ENCODE data around the gene TPD52L1.
"Not testable (repeated sequence)": the region's sequence is repeated elsewhere in the genome, so short reads cannot be mapped to it uniquely, and the experiment has no call there.

TPD52L1 gene

DNA sequence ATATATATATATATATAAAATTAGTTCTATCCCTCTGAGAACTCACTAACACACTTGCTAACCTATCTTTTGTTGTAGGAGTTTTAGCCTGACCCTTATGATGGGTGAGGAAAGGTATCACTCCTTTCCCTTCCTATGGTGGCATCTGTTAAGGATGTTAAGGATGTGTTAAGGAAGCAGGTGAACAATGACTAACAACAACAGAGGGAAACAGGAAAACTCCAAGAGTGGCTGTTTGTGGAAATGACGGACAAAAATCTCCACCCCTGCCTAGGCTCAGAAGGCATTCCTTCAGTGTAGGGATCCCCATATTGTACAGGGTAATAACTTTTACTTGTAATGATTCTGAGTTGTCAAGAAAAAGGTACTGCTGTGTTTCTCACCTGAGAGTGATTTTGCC lies 8.8 kb upstream of the TPD52L1 start:
- DNase-seq, result no peak

DNA sequence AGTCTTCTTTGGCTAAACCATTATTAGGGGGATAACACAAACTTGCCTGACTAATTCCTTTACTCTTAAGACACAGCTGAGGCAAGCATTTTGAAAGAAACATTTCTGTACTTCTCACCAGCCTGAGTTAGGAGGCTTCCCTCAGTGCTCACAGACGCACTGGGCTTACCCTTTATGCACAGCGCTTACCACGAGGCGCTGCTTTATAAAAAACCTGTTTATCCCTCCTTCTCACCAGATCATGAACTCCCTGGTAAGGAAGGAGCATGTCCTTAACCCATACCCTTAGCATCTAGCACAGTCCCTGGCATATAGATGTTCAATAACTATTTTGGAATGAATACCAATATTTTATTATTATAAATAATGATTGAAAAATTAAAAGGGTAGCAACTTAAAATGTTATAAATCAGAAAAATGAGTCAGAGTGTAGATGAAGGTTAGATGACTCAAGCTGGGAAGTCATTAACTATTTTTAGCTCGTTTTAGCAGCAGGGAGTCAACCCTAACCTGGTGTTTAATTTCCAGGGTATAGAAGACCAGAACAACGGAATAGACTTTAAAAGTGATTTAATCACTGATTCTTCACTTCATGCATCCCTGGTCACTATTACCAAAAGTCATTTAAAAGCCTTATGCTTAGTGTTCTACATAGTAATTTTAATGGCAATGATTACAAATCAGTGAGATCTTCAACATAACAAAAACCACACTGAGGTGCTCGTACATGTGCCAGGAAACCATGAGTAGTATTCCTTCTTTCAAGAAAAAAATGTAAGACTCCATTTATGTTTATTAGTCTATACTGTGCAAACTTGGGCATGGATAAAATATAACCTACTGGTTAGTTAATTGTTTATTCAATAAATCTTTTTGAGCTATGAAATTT lies 4.1 kb upstream of the TPD52L1 start:
- no peak for DNase-seq

DNA sequence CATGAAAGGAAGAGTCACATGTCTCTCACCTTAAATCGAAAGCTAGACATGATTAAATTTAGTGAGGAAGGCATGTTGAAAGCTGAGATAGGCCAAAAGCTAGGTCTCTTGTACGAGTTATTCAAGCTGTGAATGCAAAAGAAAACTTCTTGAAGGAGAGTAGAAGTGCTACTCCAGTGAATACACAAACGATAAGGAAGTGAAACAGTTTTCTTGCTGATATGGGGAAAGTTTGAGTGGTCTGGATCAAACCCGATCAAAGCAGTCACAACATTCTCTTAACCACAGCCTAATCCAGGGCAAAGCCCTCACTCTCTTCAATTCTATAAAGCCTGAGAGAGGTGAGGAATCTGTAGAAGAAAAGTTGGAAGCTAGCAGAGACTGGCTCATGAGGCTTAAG lies 1.9 kb upstream of the TPD52L1 start:
- no peak for DNase-seq

DNA sequence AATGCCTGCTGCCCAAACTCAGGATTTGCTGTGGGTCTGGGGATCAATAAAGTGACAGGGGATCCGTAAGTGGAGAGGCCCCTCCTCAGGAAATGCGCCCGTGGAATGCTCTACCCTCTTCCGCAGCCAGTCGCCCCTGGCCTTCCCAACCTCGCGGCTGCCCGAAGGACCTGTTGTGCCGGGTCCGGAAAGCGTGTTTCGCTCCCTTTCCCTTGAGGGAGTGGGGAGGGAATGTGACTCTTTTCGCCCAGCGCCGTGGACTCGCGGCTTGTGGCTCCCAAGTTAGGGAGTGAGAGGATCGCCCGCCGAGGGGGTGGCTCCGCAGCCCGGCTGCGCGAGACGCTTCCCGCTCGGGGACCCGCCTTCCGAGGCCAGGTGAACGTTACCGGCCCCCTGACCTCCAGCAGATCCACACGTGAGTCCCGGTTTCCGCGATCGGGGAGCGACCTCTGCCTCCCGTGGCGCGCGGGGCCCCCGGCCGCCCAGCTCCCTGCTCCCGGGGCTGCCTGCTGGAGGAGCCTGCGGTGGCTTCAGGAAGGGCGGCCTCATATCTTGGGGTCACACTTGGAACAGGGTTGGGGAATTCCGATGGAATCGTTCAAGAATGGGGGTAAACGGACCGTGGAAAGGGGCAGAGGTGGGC lies 666 bp downstream of the TPD52L1 start:
- DNase-seq, result no peak

DNA sequence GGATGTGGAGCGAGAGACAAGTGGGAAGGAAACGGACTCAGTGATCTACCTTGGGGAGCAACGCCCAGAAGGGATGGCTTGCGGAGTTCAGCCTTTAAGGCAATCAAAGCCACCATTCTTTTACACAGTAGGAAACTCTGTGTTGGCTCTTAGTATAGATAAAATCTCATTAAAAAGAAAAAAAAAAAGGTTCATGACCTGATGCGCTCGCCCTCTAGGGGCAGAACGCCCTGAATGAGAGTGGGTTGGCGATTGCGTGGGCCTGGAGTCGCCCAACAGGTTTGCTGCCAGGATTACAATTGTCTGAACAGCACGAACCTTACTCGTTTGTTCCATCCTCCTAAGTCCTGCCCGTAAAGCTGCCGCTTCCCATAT lies 1.2 kb downstream of the TPD52L1 start:
- DNase-seq, result no peak

DNA sequence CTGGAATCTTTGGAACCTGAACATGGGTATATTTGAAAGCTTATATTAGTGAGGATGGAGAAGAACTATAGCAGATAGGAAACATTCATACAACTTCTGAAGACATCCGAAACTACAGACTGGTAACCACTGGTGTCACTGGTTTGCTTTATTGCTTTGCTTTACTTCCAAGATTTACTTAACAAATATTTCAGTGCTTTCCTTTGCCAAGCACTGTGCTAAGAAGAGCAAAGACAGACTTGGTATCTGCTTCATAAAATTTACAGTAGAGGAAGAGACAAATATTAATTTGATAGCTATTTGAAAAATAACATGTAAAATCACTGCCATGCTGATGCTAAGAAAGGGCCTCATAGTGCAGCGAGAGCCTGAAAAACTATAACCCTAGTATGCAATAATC lies 1.8 kb downstream of the TPD52L1 start:
- no peak for DNase-seq

DNA sequence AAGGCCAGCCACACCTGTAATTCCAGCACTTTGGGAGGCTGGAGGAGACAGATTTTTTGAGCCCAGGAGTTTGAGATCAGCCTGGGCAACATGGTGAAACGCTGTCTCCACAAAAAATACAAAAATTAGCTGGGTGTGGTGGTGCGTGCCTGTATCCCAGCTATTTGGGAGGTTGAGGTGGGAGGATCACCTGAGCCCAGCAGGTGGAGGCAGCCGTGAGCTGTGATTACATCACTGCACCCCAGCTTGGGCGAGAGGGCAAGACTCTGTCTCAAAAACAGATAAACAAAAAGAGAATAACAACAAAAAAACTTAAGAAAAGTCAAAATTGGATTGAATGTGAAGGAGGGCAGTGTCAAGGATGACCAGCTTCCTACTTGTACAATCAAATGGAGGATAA lies 2.9 kb downstream of the TPD52L1 start:
- DNase-seq, result no peak

DNA sequence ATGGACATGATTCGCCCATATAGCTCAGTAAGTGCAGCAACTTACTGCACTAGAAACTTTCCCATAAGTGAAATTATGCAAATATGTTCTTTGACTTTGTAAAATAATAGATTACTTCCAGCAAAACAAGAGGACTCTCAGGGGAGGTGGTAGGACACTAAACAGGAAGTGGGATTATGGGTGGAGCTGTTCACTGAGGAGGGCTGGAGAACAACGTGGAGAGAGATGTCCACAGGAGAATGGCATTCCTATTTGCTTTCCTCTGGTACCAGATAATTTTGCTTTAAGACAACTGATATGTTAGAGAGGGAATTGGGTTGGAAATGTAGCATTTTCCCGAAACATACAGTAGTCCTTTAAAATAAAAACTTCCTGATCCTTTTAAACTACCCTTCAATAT lies 3.7 kb downstream of the TPD52L1 start:
- DNase-seq, result no peak

DNA sequence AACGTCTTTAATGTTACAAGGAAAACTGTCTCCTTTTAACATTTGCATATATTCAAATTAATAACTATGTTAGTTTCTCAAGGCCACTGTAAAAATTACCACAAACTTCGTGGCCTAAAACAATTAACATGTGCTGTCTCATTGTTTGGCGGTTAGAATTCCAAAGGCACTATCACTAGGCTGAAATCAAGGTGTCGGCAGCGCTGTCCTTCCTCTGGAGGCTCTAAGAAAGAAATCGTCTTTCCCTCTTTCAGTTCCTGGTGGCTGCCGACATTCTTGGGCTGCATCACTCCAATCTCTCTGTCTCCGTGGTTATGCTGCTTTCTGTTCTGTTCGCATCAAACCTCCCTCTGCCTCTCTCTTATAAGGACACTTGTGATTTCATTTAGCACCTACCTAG lies 4.2 kb downstream of the TPD52L1 start:
- no peak for DNase-seq

DNA sequence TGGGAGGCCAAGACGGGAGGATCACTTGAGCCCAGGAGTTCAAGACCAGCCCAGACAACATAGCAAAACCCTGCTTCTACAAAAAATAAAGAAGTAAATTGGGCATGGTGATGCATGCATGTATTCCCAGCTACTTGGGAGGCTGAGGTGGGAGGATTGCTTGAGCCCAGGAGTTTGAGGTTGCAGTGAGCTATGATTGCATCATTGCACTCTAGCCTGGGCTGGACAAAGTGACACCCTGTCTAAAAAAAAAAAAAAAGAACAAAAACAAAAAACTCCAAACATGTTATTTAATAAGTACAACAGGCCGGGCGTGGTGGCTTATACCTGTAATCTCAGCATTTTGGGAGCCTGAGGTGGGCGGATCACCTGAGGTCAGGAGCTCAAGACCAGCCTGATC lies 9.8 kb downstream of the TPD52L1 start:
- DNase-seq, result not testable (repeated sequence)

DNA sequence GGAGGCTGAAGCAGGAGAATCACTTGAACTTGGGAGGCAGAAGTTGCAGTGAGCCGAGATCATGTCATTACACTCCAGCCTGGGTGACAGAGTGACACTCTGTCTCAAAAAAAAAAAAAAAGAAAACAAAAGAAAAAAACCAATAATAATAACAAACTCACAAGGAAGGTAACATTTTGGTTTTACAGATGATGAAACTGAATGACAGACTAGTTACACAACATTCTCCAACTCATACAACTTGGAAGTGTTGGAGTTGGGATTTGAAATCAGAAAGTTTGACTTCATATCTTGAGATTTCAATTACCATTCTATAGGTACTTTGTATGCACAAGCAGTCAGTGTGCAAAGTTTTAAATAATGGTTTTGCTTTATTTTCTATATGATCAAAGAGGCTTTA lies 10.2 kb downstream of the TPD52L1 start:
- DNase-seq, result no peak

DNA sequence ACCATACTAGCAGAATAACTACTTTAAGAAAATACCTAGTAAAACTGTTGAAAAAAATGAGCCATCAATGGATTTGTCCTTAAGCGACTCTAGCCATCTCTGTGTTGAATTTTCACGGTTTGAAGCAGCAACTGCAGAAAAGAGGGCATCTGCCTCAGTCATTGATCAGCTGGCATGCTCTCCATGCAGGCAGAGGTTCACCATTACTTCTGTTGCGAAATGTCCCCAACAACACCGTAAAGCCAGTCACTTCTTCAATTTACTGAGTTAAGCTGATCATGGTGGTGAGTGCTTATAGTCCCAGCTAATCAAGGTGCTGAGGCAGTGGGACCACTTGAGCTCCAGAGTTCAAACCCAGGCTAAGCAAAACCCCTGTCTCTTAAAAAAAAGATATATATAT lies 11.1 kb downstream of the TPD52L1 start:
- no peak for DNase-seq

DNA sequence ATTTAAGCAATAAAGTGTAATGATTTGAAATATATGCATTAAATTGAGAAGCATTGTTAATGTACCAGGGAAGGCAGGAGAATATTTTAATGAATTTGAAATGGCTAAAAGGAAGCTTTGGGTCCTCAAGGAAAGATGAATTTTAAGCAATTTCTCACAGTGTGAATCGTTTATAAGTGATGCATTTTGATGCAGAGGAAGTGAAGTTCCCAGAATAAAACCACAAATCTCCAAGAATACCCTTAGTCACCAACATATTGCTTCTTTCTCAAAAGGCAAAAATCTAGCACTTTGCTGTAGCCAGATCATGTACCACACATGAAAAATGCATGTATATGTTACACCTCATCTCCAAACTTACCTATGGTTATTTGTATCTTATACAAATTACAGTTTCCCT lies 11.7 kb downstream of the TPD52L1 start:
- DNase-seq, result no peak

DNA sequence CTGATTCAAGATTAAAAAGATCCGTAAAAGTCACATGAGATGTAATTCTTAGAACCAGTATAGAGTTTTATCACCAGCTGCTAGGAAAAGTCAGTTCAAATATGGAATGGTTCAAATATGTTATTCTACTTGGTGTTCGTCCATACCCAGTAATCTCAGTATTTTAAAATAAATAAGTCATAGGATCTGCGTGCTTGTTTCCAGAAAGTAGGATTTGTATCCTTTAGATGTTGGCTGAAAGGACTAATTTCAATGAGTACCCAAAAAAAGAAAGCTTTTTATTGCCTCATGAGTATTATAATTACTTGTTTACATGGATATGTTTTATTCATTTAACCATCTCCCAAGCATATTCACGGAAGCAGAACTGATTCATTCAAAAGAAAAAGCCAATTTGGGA lies 12.2 kb downstream of the TPD52L1 start:
- DNase-seq, result no peak

DNA sequence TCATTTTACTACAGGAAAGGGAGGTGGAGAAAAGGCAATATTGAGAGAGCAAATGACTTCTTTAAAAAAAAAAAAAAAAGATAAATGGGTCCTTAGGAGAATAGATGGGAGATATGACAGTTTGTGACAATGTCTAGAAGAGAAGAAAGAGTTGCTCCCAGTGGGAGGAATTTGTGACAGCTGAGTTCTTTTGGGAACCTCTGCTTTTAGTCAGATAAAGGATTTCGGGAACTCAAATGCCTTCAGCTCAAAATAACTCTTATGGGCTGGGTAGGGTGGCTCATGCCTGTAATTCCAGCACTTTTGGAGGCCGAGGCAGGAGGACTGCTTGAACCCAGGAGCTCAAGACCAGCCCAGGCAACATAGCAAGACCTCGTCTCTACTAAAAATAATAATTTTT lies 13.1 kb downstream of the TPD52L1 start:
- DNase-seq, result no peak

DNA sequence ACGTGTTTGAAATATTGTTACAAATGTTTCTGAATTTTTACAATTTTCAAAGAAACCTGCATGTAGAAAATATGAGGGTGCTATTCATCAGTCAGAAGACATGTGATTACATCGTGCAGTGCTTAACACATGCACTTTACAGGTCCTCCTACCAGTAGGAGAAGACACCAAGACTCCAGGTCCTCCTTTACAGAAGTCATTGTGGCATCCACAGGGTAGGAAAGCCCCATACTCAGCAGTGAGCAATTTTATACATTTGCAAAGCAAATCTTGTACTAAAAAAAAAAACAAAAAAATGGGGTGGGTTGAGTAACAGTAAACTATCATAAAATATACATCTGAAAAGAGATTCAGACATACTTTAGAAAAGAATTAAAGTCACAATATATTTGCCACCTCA lies 14.0 kb downstream of the TPD52L1 start:
- DNase-seq, result no peak

DNA sequence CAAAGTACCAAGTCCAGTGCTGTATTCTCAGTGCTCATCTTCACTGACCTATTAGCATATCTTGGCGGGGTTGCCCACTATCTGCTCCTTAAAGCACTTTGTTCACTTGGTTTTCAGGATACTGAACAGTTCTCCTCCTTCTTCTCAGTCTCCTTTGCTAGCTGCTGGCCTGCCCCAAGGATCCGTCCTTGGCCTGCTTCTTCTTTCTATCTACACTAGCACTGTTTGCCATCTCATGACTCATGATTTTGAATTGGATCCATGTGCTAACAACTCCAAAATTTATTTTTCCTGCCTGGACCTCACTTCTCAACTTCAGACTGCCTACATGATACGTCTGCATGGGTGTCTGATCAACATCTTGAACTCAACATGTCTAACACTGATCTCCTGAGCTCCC lies 15.5 kb downstream of the TPD52L1 start:
- DNase-seq, result no peak

DNA sequence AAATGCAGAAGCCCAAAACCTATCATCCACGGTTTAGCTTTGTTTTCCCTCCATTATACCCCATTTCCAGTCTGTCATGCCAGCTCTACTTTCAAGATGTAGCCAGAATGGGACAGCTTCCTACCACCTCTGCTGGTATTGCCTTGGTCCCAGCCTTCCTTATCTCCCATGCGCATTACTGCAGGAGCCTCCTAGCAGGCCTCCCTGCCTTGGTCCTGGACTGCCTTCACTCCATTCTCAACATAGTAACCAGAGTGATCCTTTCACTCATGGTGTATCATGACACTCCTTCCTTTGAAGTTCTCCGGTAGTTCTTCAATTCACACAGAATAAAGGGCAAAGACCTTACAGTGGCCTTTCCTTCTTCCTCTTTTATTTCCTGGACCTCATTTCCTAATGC lies 15.9 kb downstream of the TPD52L1 start:
- no peak for DNase-seq

DNA sequence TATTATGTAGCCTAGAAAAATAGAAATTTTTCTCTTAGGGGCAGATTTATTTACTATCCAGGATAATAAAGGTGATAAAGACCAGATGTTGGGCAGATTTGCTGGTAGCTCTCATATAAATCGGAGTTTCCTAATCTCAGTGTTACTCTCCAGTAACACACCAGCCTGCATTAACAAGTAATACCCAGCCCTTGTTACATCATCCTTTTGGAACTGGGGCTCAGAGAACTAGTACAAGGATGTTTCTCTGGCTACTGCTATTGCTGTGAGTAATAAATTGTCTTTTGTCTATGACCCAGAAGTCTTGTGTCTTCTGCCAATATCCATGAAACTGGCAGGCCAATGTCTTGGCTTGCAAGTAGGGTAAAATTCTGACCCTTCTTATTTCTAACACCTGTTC lies 16.8 kb downstream of the TPD52L1 start:
- no peak for DNase-seq

DNA sequence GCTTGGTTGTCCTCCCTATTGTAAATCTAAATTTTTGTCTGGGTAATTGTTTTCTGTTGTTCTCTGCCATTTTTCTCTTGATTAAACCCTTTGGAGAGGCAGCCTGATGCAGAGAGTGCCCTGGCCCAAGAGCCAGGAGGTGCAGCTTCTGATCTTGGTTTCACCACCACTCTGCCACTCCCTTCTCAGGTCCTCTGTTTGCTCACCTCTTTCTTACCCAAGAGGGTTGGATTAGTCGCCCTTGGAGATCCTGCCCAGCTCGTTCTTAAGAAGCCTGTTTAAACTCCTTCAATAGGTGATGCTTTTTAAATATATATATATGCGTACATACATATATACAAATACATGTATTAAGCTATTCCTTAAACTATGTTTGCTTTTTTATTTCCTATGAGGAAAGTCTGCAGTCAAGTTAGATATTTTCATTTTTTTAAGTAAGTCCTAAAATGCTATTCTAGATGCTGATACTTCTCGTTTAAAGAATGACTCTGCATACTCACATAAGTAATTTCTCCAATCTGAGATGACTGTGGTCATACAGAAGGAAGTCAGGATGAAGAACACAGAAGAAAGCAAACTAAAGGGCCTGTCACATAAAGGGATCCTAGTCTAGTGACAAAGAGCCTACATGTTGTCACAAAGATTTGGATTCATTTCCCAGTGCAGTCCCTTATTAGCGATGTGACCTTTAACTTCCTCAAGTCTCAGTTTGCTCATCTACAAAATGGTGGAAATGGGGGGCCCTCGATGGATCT lies 19.9 kb downstream of the TPD52L1 start:
- no peak for DNase-seq

DNA sequence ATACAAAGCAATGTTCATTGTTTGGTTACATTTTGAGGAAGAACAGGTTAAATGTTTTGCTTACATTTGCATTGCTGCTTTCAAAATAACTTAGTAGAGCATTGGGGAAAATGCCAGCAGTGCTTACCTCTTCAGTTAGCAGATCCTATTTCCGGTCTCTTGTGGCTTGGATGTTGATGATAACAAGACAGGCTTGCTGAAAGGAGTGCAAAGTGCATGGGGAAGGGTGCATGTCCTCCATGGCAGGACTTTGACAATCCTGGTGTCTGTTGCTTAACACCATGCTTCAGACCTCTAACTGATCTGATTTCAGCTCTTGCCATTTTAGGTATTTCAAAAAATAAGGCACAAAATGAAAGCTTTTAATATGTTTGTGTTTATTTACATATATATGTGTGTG lies 21.1 kb downstream of the TPD52L1 start:
- no peak for DNase-seq

DNA sequence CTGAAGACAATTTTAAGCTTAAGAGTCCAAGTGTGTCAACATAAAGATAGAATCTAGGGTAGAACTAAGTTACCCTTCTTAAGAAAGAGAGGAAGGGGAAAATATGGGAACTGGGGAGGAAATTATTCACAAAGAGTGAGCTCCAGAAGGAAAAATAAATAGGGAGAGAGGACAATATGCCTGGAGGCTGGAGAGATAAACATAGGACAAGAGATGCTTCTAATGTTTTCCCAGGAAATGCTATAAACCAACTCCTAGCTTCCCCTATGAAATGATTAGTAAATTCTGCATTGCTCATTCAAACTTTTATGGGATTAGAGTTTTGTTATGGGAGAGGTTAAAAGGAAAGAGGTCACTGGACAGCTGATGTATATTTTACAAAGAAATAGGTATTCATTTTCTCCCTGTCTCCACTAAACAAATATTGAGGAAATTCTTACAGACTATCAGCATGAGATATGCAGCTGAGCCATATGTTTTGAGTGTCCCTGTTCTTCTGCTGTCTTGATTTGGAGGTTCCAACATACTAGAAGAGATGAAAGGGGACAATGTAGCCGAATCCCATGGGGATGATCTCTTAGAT lies 22.0 kb downstream of the TPD52L1 start:
- no peak for DNase-seq

DNA sequence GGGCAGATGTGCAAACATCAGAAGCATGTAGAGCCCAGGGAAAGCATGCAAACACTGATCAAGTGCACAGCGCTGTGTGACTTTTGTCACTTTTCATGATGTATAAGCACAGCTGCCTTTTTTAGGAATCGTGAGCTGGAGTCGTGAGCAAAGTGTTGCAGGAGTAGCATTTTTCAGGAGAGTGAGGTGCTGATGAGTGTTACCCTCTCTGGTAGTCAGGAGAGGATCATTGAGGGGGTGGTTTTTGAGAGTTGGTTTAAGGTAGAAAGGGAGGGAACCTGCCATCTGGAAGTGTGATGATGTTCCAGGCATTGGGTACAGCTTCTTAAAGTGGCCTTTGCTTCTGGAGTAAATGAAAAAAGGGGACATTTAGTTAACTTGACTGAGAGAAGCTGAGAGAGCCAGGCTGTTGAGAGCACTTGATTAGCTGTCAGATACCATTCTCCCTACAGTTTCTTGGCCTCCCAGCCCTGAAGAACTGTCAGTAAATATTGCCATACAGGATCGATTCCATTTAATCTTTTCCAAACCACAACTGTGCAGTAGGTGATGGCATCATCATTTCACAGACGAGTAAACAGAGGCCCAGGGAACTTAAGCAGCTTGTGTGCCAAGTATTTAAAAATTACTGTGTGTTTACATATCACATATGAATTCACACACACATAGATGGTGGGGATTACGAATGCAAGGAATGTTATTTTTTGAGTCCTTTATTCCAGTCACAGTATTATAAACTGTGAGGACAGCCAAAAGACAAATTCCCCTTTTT lies 28.9 kb downstream of the TPD52L1 start:
- DNase-seq, result no peak

Measured in activated CD8-positive, alpha-beta memory T cell treated with anti-CD3 and anti-CD28 coated beads, Interleukin-2, amount 50 U/mL, for 4 hours (primary cell).